Measurements from ENCODE around the gene ADGRL3.

DNA sequence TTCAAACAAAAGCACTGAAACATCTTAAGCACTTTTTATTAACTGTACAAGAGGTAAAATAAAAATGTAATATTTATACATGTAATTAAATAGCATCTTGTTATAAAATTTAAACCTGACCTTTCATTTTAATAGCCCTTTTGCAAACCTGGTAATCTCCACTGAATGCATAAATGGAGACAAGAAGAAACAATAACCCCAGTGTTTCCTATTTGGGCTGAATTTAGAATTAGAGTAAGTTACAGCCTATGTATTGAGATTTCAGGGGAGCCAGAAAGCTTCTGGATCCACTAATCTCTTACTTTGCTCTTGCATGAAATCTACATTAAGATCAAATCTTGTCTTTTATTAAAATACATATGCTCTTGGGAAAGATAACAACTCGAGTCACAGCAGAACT, 261.8 kb downstream of the ADGRL3 start:
- TF ChIP-seq EP300 (IDR thresholded peaks at IDR 0.05) = no peak
- TF ChIP-seq POLR2AphosphoS5 (IDR thresholded peaks at IDR 0.05) = no peak
- TF ChIP-seq, protein P1, sequence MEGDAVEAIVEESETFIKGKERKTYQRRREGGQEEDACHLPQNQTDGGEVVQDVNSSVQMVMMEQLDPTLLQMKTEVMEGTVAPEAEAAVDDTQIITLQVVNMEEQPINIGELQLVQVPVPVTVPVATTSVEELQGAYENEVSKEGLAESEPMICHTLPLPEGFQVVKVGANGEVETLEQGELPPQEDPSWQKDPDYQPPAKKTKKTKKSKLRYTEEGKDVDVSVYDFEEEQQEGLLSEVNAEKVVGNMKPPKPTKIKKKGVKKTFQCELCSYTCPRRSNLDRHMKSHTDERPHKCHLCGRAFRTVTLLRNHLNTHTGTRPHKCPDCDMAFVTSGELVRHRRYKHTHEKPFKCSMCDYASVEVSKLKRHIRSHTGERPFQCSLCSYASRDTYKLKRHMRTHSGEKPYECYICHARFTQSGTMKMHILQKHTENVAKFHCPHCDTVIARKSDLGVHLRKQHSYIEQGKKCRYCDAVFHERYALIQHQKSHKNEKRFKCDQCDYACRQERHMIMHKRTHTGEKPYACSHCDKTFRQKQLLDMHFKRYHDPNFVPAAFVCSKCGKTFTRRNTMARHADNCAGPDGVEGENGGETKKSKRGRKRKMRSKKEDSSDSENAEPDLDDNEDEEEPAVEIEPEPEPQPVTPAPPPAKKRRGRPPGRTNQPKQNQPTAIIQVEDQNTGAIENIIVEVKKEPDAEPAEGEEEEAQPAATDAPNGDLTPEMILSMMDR (IDR thresholded peaks at IDR 0.05) = no peak
